Activated CD8-positive, alpha-beta memory T cell treated with anti-CD3 and anti-CD28 coated beads, Interleukin-2, amount 10 ng/mL, durations not matched to agents 7 days and 5 days (primary cell): ENCODE results near the gene BTRC. TPM values are rescaled to one million over a fixed set of nuclear protein-coding genes. Genes with fewer than 3 reads are reported as not detected.
A peak's percentile ranks its signal among the peaks of the same experiment; 100 is the strongest.

ENCODE experiments used
- ATAC-seq: fragments of 150-1000 bp; cut with Tn5 transposase; one replicate; pipeline ENCODE4 v1.10.0; 2021; ENCODE audit warnings: moderate library complexity
- CTCF ChIA-PET: fragments of 350-600 bp; sonication (Branson Sonifier 250); formaldehyde crosslinking; loops from one replicate; lab custom pipeline; 2021; ENCODE audit warnings: antibody characterized with exemption; lab: Charles Lee
- DNase-seq: peaks from one replicate; pipeline ENCODE4 v3.0.0-alpha.2; 2020
- H3K27ac Mint-ChIP-seq: one replicate; pipeline ENCODE4 v1.8.0; 2021; ENCODE audit warnings: mild to moderate bottlenecking, mixed read lengths
- H3K27me3 Mint-ChIP-seq: one replicate; pipeline ENCODE4 v1.8.0; 2021; ENCODE audit warnings: mixed read lengths
- H3K36me3 Mint-ChIP-seq: one replicate; pipeline ENCODE4 v1.8.0; 2021; ENCODE audit warnings: mild to moderate bottlenecking, mixed read lengths
- H3K4me1 Mint-ChIP-seq: one replicate; pipeline ENCODE4 v1.8.0; 2021; ENCODE audit warnings: mixed read lengths
- H3K4me3 Mint-ChIP-seq: one replicate; pipeline ENCODE4 v1.8.0; 2021; ENCODE audit warnings: mild to moderate bottlenecking, moderate library complexity, mixed read lengths
- H3K9me3 Mint-ChIP-seq: one replicate; pipeline ENCODE4 v1.8.0; 2022; ENCODE audit warnings: low read depth, mixed read lengths
- total RNA-seq, 2 experiments: library from RNA; stranded (reverse); gene quantifications; one replicate each; pipeline ENCODE4 v1.2.3, GENCODE V29; 2021

Gene BTRC
- total RNA-seq, 2 experiments from 2014 or later: 10.9 to 13.8 TPM

- Mint-ChIP-seq H3K4me1 (peaks cover 17% of the 10 kb centered on the region), H3K4me3 (no peak overlapping the region), H3K27ac (no peak overlapping the region), H3K9me3 (no peaks in the 10 kb centered on the region), H3K36me3 (no peaks in the 10 kb centered on the region), H3K27me3 (peaks cover 51% of the 10 kb centered on the region)
- DNase-seq: no peak
- CTCF ChIA-PET: interaction anchor here (0.6 to 7.3 kb wide), 5 partner anchors 31 to 354 kb away, joined by 3 to 46 read pairs (median 4); no protein-coding TSS in a partner anchor
- ATAC-seq: no peak
Observed at GRCh38 chr10:101568054-101568745, 214.2 kb downstream of the BTRC start.

- peaks cover 17% of the 10 kb centered on the region for H3K4me1 Mint-ChIP-seq
- no peaks in the 10 kb centered on the region for H3K36me3 Mint-ChIP-seq
- H3K27ac Mint-ChIP-seq: no peak overlapping the region
- DNase-seq (no peak), ATAC-seq (no peak)
- H3K4me3 Mint-ChIP-seq: peak overlapping the region; percentile 71
- no peaks in the 10 kb centered on the region for H3K9me3 Mint-ChIP-seq
- peaks cover 49% of the 10 kb centered on the region for H3K27me3 Mint-ChIP-seq
- CTCF ChIA-PET: interaction anchor here (0.6 to 7.3 kb wide), 26 partner anchors 8 to 408 kb away, joined by 3 to 46 read pairs (median 4); no protein-coding TSS in a partner anchor
Observed at GRCh38 chr10:101569323-101569621, 215.3 kb downstream of the BTRC start.

- no peaks in the 10 kb centered on the region for H3K36me3 Mint-ChIP-seq
- CTCF ChIA-PET: interaction anchor here (0.6 to 7.3 kb wide), 32 partner anchors 8 to 409 kb away, joined by 3 to 46 read pairs (median 4); partner anchors contain the start of genes DPCD and POLL
- H3K27ac Mint-ChIP-seq: no peak overlapping the region
- ATAC-seq (peak; percentile 88), DNase-seq (peak; percentile 83)
- peaks cover 47% of the 10 kb centered on the region for H3K27me3 Mint-ChIP-seq
- H3K4me1 Mint-ChIP-seq: peaks cover 17% of the 10 kb centered on the region
- H3K9me3 Mint-ChIP-seq: no peaks in the 10 kb centered on the region
- H3K4me3 Mint-ChIP-seq: peak overlapping the region; percentile 71
Observed at GRCh38 chr10:101569622-101570427, 215.9 kb downstream of the BTRC start.

- Mint-ChIP-seq H3K27me3 (peaks cover 39% of the 10 kb centered on the region), H3K4me1 (peaks cover 17% of the 10 kb centered on the region), H3K27ac (no peak overlapping the region), H3K4me3 (peak overlapping the region; percentile 71), H3K9me3 (no peaks in the 10 kb centered on the region), H3K36me3 (no peaks in the 10 kb centered on the region)
- ATAC-seq (no peak), DNase-seq (no peak)
- CTCF ChIA-PET: interaction anchor here (0.5 to 7.3 kb wide), 39 partner anchors 8 to 475 kb away, joined by 3 to 46 read pairs (median 4); partner anchors contain the start of genes DPCD and POLL
Observed at GRCh38 chr10:101570428-101571270, 216.7 kb downstream of the BTRC start.

- no peak for ATAC-seq
Observed at GRCh38 chr10:101571271-101571925, 217.4 kb downstream of the BTRC start.

GRCh38 chr10:101572126-101572525, 218.2 kb downstream of the BTRC start:
- Mint-ChIP-seq H3K4me3 (no peak overlapping the region), H3K4me1 (peaks cover 12% of the 10 kb centered on the region), H3K27me3 (peaks cover 27% of the 10 kb centered on the region), H3K36me3 (no peaks in the 10 kb centered on the region), H3K27ac (no peak overlapping the region), H3K9me3 (no peaks in the 10 kb centered on the region)
- CTCF ChIA-PET: interaction anchor here (0.7 to 7.3 kb wide), 6 partner anchors 15 to 430 kb away, joined by 3 to 46 read pairs (median 5); partner anchors contain the start of genes DPCD and POLL
- ATAC-seq (no peak), DNase-seq (no peak)

More at GRCh38 chr10:101571271-101571925, 217.4 kb downstream of the BTRC start:
- no peak overlapping the region for H3K4me3 Mint-ChIP-seq
- H3K4me1 Mint-ChIP-seq: peaks cover 15% of the 10 kb centered on the region
- DNase-seq: no peak
- peaks cover 32% of the 10 kb centered on the region for H3K27me3 Mint-ChIP-seq
- H3K27ac Mint-ChIP-seq: no peak overlapping the region
- H3K9me3 Mint-ChIP-seq: no peaks in the 10 kb centered on the region
- CTCF ChIA-PET: interaction anchor here (0.6 to 7.3 kb wide), 32 partner anchors 9 to 476 kb away, joined by 3 to 46 read pairs (median 4); partner anchors contain the start of genes DPCD and POLL
- H3K36me3 Mint-ChIP-seq: no peaks in the 10 kb centered on the region

GRCh38 chr10:101572785-101573184, 218.8 kb downstream of the BTRC start:
- H3K27me3 Mint-ChIP-seq: peaks cover 20% of the 10 kb centered on the region
- no peak overlapping the region for H3K4me3 Mint-ChIP-seq
- CTCF ChIA-PET: interaction anchor here (1.1 to 7.3 kb wide), 3 partner anchors 272 to 431 kb away, joined by 4 to 46 read pairs (median 5); no protein-coding TSS in a partner anchor
- H3K36me3 Mint-ChIP-seq: no peaks in the 10 kb centered on the region
- DNase-seq (no peak), ATAC-seq (no peak)
- no peak overlapping the region for H3K27ac Mint-ChIP-seq
- no peaks in the 10 kb centered on the region for H3K9me3 Mint-ChIP-seq
- H3K4me1 Mint-ChIP-seq: peaks cover 9% of the 10 kb centered on the region

GRCh38 chr10:101573885-101574753, 220.2 kb downstream of the BTRC start:
- Mint-ChIP-seq H3K36me3 (no peaks in the 10 kb centered on the region), H3K27ac (no peak overlapping the region), H3K9me3 (no peaks in the 10 kb centered on the region), H3K4me3 (no peak overlapping the region), H3K4me1 (peaks cover 9% of the 10 kb centered on the region), H3K27me3 (peaks cover 8% of the 10 kb centered on the region)
- ATAC-seq: no peak
- DNase-seq: no peak
- CTCF ChIA-PET: interaction anchor here (0.9 to 7.3 kb wide), 3 partner anchors 29 to 360 kb away, joined by 3 to 46 read pairs (median 4); no protein-coding TSS in a partner anchor

- Mint-ChIP-seq H3K9me3 (no peaks in the 10 kb centered on the region), H3K27me3 (no peaks in the 10 kb centered on the region), H3K4me3 (no peak overlapping the region), H3K36me3 (no peaks in the 10 kb centered on the region), H3K4me1 (peaks cover 2% of the 10 kb centered on the region), H3K27ac (no peak overlapping the region)
- CTCF ChIA-PET: interaction anchor here (0.9 to 2.3 kb wide), 3 partner anchors 11 to 108 kb away, joined by 3 to 6 read pairs (median 3); no protein-coding TSS in a partner anchor
- no peak for DNase-seq
- ATAC-seq: no peak
Observed at GRCh38 chr10:101575091-101575490, 221.1 kb downstream of the BTRC start.

- DNase-seq (no peak), ATAC-seq (no peak)
- Mint-ChIP-seq H3K9me3 (no peaks in the 10 kb centered on the region), H3K4me3 (no peak overlapping the region), H3K36me3 (no peaks in the 10 kb centered on the region), H3K27ac (no peak overlapping the region), H3K4me1 (peaks cover under 1% of the 10 kb centered on the region), H3K27me3 (no peaks in the 10 kb centered on the region)
- CTCF ChIA-PET: interaction anchor here (1.0 to 2.3 kb wide), 4 partner anchors 10 to 362 kb away, joined by 3 to 6 read pairs (median 4); no protein-coding TSS in a partner anchor
Observed at GRCh38 chr10:101575580-101576210, 221.7 kb downstream of the BTRC start.
